NCI-H526 treated with DMSO at 0.1 percent for 48 hours (cell line): ENCODE results near the gene FJX1.

ENCODE experiments used
- DNase-seq: peaks from one replicate; lab custom pipeline; 2025; lab: John Stamatoyannopoulos, UW

The FJX1 gene, protein sequence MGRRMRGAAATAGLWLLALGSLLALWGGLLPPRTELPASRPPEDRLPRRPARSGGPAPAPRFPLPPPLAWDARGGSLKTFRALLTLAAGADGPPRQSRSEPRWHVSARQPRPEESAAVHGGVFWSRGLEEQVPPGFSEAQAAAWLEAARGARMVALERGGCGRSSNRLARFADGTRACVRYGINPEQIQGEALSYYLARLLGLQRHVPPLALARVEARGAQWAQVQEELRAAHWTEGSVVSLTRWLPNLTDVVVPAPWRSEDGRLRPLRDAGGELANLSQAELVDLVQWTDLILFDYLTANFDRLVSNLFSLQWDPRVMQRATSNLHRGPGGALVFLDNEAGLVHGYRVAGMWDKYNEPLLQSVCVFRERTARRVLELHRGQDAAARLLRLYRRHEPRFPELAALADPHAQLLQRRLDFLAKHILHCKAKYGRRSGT

DNA sequence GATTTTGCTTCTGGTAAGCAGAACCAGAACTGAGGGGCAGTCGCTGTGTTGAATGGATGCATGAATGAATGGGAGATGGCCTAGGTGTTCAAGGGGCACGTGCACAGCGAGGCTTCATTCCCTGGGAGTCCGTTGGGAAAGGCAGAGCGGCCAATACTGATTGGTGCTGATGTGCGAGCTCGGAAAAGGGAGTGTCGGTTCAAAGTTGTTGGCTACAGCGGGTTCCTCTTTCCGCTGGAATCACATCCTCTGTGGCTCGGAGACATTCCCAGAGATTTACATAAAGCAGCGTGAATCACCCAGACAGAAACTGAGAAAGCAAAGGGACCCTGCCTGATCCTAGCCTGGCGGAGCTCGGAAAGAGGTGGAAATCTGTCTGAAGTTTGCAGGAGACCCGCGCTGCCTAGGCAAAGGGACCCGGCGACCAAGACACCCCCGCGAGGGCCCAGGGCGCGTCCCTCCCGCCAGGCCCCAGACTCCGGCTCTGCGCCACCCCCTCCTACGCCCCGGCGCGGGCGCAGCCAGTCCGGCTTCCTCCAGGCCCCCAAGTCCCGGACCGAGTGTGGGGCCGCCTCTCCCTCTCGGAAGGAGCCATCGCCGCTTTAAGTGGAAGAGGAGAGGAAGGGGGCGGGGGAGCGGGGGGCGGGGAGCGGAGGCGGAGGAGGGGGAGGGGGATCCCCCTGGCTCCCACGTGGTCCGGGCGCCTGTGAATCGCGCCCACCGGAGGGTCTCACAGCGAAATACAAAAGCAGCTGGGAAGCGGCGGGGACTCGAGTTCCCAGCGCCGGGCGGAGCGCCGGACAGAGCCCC lies at the start of gene FJX1:
Gene FJX1 (plus strand): TSS at position 774 of the 810 bp plus-strand sequence. CDS start 177 bp downstream, outside the sequence.
- DNase-seq: peak; percentile 89

DNA sequence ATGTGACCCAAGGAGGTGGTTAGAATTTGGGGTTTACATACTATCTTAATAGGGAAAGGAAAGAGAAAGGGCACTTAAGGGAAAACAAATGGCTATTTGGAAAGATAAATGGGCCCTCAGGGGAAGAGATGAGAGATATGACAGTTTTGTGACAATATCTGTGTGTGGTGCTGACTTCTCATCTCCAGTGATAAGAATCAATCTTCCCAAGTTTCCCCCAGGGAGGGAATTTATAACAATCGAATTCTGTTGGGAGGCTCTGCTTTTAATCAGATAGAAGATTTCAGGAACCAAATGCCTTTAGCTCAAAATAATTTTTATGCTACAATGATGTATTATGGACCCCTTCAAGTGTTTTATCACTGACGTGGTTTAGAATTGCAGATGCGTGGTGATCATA lies 46.6 kb upstream of the FJX1 start:
- no peak for DNase-seq

DNA sequence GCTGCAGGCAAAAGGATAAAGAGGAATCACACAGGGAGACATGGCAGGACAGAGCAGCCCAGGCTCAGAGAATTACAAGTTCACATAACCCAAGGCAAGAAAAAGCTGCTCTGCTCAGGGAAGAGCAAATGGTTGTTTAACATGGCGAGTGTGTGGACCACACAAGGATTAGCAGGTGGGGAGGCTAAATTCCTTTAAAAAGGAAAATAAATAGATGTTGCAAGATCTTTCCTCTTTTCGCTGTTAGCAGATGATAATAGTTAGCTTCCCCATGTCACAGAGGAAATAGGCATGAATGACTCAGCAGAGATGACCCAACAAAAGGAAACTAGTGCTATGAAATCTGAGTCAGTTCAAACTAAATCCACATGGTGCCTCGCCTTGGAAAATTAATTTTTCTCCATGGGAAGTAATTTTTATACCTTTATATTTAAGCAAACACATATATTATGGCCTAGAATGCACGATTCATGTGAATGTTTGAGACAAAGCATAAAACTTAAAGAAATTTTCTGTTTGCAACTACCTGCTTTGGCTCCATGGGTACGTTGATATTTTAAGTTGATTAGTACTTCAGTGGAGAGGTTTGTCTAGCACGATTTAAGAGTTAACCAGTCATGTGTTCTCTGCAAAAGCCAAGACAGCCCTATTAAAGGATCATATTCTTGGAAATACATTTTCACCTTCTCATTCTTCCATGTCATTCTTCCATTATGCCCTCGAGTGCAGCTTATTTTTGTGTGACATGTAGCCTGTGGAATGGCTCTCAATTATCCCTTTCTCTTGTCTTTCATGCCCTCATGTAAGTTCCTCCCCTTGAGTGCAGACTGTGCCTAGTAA lies 38.5 kb upstream of the FJX1 start:
- DNase-seq: no peak

DNA sequence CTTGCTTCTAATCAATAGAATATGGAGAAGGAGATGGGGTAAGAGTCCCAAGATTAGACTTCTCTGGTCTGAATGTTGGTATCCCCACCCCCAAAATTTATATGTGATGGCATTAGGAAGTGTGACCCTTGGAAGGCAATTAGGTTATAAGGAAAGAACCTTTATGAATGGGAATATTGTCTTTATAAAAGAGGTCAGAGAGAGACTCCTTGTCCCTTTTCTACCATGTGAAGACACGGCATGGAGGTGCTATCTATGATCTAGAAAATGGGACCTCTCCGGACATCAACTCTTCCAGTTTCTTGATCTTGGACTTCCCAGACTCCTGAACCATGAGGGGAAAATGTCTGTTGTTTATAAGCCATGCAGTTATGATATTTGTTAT lies 37.9 kb upstream of the FJX1 start:
- DNase-seq: no peak

DNA sequence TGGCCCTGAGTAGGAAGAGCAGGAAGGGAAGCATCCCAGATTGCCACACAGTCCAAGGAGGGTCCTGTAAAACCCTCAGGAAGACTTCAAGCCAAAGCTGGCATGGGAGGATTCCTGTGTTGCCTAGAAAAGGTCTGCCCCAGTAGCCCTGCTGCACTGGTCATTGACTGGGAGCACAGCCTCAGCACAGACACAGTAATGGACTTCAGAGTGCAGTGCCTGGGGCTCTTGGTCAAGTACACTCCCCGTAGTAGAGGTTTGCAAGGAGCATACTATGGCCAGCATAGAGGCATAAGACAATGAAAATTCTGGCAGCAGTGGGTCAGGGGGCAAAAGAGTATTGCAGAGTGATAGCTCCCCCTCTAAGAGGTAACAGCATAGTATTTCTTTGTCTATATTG lies 36.2 kb upstream of the FJX1 start:
- no peak for DNase-seq

DNA sequence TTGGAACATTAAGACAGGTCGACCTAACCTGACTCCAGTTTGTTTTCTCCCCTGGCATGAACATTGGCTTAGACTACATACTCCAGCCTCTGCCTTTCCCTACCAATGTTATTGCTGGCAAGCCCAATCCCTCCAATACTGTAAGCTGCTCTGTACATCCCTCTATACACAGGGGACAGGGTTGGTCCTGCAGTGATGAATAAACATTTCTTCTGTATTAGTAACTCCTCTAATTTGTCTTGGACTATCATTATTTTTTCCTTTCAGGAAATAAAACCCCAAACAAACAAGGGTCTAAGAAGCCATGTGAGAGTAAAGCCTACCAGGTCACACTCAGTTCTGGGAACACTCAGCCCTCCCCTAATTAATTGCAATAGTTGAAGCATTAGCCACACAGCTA lies 35.1 kb upstream of the FJX1 start:
- DNase-seq: no peak

DNA sequence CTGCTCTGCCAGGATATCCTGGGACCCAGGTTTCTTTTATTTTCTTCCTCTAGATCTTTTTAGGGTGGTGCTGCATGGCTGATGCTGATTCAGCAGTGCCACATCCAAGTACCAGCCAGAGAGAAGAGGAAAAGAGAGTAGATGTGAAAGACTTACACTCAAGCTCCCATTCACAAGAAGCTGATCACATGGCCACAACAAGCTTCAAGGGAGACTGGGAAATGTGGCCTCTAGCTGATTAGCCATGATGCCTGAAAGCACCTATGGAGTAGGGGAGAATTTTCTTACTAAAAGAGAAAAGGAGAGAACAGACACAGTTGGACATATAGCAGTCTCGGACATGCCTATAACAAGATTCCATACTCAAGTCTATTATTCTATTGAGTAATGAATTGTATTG lies 34.4 kb upstream of the FJX1 start:
- DNase-seq: no peak

DNA sequence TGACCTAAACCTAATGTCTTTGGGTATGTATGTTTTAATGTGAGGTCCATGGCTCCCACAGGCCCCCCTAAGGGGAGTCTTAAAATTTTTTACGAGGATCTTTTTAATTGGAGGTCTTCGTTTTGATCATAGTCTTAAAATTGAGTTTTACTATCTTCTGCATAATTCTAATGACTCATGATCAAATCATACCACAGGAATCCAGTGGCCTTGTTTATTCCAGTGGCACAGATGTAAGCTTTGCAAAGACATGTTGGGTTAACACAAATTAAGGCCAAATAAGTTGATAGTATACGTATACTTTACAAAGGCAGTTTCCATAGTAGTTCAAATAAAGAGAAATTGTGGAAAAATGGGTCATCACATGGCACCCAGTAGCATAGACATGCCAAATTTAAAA lies 33.9 kb upstream of the FJX1 start:
- DNase-seq: no peak

DNA sequence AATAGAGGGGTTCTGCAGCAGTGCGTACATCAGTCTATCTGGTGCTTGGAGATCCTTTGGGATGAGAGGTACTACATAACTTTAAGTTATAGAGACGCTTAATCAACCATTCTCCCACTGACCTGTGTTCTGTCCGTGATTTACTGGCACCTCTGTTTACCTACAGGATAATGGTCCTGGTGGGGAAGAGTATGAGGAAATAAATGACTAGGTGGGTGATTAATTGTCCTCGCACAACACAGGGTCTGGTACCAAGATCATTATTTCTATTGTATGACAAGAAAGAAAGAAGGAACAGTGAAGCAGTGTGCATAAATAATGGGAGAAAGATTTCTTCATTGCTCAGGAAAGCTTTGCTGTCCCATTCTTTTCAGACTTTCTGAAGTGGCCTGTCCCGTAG lies 32.8 kb upstream of the FJX1 start:
- DNase-seq: no peak

DNA sequence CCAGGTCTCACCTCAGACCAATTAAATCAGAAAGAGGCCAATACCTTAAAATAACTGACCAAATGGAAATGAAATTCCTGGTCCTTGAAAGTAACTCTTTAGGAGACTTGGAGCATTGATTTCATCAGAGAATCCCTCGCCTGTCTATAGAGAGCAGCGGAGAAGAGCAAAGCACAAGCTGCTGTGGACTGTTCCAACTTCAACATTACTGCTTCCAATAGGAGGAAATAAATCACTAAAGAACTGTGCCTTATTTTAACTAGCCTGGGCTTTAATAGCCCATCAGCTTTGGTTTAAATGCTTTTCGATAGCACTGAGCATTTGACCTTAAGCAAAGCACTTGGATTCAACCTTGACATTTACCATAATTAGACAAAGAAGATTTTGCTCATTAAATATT lies 32.0 kb upstream of the FJX1 start:
- no peak for DNase-seq

DNA sequence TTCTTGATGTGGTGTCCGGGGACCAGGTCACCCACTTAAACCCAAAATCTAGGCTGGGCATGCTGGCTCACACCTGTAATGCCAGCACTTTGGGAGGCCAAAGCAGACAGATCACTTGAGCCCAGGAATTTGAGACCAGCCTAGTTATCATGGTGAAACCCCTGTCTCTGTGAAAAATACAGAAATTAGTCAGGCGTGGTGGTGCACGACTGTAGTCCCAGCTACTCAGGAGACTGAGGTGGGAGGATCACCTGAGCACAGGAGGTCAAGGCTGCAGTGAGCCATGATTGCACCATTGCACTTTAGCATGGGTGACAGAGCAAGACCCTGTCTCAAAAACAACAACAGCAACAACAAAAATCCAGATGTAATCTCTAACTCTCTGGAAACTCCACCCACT lies 30.3 kb upstream of the FJX1 start:
- no peak for DNase-seq

DNA sequence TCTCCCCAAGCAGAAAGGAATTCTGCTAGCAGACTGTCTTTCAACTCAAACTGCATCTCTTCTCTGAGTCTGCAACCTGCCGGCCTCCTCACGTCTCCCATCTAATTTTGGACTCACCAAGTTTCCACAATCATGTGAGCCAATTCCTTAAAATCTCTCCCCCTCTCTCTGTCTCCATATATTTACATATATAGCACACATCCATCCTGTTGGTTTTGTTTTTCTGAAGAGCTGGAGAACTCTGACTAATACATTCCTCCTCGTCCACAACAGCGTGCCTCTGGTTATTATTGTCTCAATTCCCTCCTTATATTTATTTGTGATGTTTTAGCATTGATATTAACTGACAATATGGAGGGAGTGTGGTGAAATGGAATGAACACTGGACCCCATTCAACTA lies 29.6 kb upstream of the FJX1 start:
- no peak for DNase-seq

DNA sequence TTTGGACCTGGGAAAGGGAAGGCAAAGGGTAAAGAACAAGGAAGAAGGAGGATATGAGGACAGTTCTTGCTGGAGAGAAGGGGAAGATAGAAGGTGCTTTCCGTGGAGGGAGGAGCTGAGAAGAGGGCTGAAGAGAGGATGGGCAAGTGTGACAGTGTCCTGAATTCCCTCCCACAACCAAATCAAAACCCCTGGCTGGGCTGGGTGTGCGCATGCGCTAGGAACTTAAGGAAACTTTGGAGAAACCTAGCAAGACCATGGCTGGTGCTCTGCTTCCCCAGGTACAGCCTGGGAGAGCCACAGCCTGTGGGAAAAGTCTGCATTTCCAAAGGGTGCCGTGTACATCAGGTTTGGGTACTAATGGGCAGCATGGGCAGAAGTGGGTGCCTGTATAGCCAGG lies 29.0 kb upstream of the FJX1 start:
- DNase-seq: no peak

DNA sequence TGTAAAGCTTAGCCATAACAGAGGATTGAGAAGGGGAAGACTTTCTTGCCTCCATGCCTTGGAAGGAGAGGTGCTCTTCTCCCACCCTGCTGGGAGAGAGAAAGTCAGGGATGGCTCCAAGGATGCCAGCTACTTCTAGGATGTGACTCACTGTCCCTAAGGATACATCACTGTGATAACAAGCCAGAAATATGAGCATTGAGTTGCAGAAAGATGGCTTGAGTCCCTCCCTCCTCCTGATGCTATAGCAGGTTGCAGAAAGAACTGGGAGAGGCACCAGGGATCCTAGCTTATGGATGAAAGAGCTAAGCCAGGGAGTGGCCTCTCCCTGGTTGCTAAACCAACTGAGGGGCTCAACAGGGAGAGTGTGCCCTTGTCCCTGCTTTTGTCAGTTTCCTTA lies 27.8 kb upstream of the FJX1 start:
- no peak for DNase-seq

DNA sequence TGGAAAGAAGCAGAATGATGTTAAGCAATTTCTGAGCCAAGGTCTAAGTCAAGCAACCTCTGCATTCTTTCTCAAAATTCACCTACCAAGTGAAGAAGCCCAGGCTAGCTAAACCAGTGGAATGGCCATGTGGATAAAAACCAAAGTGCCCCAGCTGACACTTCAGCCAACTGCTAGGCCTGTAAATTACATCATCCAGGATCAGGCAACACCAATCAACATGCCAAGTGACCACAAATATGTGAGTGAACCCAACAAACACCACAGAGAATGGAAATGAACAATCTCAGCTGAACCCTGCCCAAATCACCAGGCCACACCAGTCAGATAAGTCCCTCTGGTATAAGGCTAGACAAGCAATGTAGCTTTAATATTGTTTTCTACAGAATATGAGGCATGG lies 25.1 kb upstream of the FJX1 start:
- DNase-seq: no peak

DNA sequence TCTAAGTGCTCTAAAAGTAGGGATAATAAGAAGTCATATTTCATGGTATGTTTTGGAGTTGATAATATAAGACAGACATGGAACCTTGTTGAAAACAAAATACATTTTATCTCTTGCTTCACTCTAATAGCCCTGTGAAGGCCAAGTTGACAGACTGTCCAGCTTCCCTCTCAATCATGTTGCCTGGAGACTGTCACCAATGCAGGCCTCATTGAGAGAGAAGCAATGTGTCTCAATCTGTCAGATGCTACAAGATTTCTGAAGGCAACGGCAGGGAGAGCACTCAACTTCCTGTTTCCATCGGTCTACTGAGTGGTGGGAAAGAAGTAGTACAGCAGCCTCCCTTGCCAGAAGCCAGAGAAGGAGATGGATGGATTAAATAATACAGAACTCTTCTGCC lies 23.6 kb upstream of the FJX1 start:
- DNase-seq: no peak

DNA sequence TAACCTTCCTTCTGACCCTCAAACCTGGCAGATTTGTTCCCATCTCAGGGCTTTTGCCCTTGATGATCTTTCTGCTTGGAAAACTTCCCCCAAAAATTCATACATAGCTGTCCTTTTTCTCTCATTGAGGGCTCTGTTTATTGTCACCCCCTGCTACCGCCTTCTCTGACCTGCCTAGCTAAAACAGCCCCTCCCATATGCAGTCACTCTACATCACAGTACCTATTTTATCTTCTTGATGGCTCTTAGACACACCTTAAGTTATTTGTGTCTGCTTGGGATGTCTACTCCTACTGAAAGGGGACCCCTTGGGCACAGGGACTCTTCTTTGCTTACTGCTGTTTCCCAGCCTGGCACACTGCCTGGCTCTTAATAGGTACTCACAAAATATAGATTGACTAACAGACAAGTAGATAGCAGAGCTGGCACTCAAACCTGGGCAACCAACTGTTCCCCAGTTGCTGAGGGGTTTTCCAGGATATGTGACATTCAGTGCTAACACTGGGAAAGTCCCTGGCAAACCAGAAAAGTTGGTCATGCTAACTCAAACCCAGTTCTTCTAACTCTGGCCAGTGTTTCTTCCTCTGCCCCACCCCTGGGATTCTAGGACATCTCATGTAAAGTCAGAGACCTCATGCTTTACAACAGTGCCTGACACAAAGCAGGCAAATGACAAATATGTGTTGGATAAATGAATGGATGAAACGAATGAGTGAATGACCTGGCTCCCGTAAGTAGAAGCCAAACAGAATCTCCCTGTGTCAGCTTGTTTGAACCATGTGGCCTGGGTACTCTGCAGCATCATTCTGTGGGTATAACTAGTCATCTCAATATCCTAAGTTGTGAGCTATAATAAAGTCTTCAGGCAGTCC lies 19.8 kb upstream of the FJX1 start:
- DNase-seq: no peak

DNA sequence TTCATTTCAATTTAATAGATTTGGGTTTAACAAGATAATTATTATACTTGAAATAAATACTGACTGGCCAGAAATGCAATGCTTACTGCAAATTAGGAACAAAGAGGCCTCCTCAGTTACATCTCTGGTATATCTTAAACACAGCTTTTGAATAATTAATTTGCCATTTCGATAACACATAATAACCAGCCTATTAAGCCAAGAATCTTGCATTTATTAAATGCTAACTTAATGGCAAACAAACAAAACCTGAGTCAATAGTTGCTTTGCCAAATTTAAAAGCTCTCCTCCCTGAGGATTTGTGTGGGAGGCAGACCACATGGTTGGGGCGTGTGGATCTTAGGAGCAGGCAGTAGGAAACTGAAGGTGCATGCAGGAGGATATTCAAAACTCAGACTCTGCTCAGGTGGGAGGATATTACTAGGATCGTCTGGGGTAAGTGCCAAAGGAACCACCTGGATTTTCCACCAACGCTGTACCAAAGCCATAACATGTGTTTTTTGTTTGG lies 17.9 kb upstream of the FJX1 start:
- no peak for DNase-seq

DNA sequence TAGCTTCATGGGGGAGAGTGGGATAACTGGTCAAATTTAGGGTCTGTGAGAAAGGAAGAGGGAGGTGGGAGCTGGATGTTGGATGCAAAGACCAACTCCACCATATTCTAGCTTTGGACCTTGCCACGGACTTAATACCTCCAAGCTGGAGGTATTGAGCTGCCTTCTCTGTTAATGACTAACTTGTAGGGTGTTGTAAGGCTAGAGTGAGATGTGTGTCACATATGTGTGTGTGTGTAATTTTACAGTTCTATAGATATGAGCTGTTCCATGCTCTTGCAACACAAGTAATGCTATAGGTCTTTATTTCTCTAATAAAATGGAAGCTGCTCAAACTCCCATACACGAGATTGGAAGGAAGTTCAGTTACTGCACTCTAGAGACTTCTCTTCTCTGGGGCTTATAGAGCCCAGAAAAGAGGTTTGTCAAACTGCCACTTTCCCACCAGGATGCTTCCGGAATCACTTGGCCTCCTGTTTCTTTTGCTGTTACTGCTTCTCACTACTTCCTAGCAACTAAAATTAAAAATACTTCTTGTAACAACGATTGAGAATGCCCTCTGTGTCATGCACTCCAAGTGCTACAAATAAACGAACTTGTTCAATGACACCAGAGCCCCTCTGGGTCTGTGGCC lies 16.0 kb upstream of the FJX1 start:
- DNase-seq: no peak

DNA sequence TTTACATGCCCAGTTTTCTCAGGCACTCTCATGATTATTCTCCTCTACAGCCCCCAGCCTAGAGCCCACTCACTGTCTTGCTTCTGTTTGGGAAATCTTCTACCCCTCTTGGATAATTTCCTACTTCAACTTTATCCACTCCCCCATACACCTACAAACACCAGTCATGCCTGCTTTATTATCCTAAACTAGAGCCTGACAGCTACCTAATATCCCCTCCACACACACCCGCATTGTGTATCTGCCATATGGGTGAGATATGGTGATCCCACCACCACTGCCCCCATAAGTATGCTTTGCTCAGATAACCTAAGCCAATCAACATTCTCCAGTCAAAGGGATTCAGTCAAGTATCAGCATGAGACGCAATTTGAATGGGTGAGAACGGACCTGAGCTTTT lies 15.3 kb upstream of the FJX1 start:
- no peak for DNase-seq

DNA sequence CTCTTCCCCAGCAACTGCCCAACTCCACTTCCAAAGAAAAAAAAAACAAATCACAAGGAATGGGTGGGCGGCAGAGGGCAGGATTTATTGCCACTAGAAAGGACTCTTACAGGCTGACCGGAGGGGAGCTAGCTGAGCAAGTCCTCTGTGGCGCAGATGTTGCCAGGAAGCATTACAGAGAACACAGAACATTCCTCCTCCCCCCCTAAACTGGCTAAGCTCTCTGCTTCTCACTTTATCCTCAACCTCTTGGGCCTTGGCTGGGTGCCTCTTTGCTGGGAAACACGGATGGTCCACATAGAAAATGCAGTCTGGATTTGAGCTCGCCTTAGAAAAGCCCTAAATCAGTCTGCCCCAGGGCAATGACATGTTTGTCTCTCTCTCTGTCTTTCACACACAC lies 12.6 kb upstream of the FJX1 start:
- no peak for DNase-seq
